RWPE1 (cell line): ENCODE results near the gene BRD3.

ENCODE experiments used
- CTCF ChIA-PET: fragments of 350-600 bp; sonication (Branson Sonifier 250); formaldehyde crosslinking; extraction: SDS; loops from one replicate; lab custom pipeline; 2021; lab: Yijun Ruan, JAX
- POLR2A ChIA-PET: fragments of 400-600 bp; formaldehyde crosslinking; extraction: SDS; loops from one replicate; lab custom pipeline; 2020; ENCODE audit warnings: antibody characterized with exemption; ENCODE audit not compliant: low non-redundant PET; lab: Yijun Ruan, JAX
- DNase-seq: peaks from one replicate; pipeline ENCODE4 v3.0.0; 2012; ENCODE audit warnings: low spot score
- H3K27ac ChIP-seq: fragments of 450-650 bp; 2 replicates; pipeline ENCODE4 v1.5.1; 2017
- TF ChIP-seq, protein P1 (sequence below): fragments of 450-650 bp; conservative IDR thresholded peaks from 2 replicates; pipeline ENCODE4 v1.5.1; 2017; ENCODE audit warnings: low read depth, mild to moderate bottlenecking

Gene BRD3

DNA sequence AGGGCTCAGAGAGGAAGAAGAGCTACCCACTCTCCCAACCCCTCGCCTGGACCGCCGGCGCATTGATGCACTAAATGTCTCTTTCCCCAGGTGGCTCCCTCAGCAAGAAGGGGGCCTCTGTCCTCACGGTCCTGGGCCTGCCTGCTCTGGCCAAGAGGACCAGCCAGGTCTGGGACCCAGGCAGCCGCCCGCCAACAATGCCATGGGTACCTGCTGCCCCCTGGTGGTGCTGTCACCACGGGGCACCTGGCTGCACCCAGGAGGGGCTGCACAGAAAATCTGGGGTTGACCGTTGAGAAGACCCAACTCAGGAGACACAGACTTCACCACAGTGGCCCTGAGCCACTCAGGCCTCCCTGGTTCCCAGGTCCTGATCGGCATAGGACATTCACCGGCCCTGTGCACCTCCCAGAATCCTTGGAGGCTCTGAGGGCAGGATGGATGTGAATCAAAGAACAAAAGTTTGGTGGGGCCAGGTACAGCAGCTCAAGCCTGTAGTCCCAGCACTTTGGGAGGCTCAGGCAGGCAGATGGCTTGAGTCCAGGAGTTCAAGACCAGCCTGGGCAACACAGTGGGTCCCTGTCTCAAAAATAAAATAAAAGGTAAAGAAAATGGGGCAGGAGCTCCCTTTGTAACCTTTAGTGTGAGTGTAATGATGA, 73.3 kb downstream of the BRD3 start:
- peak overlapping the region; percentile 99 for H3K27ac ChIP-seq
- CTCF ChIA-PET = interaction anchor here (0.5 to 3.7 kb wide), 42 partner anchors 10 to 1453 kb away, joined by 3 to 102 read pairs (median 4); no protein-coding TSS in a partner anchor
- POLR2A ChIA-PET = interaction anchor here (1.6 kb wide), 1 partner anchor 212 kb away, joined by 4 read pairs; no protein-coding TSS in a partner anchor

DNA sequence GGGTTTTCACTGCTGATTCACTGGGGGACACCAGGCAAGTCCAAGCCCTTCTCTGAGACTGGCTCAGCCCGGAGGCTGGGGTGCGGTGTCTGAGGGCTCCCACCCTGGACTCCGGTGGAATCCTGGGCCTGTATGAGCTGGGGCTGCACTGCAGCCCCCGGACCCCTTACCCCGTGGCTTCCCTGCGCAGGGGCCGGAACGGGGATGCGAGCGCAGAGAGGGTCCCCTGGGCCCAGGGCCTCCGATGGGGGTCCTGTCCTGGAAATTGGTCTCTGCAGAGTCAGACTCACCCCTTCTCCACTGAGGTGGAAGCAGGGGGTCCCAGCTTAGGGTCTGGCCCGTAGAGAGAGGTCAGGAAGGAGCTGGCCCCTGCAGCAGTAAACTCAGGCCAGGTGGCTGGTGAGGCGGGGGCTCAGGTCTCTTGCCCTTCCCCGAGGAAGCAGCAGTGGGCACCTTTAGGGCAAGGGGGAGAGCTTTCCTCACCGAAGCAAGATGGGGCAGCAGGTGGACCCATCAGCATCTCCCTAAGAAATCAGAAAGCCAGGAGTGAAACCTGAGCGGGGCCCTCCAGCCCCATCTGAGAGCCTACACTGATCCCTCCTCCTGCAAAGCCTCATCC, 74.1 kb downstream of the BRD3 start:
- TF ChIP-seq, protein P1, sequence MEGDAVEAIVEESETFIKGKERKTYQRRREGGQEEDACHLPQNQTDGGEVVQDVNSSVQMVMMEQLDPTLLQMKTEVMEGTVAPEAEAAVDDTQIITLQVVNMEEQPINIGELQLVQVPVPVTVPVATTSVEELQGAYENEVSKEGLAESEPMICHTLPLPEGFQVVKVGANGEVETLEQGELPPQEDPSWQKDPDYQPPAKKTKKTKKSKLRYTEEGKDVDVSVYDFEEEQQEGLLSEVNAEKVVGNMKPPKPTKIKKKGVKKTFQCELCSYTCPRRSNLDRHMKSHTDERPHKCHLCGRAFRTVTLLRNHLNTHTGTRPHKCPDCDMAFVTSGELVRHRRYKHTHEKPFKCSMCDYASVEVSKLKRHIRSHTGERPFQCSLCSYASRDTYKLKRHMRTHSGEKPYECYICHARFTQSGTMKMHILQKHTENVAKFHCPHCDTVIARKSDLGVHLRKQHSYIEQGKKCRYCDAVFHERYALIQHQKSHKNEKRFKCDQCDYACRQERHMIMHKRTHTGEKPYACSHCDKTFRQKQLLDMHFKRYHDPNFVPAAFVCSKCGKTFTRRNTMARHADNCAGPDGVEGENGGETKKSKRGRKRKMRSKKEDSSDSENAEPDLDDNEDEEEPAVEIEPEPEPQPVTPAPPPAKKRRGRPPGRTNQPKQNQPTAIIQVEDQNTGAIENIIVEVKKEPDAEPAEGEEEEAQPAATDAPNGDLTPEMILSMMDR = no peak
- H3K27ac ChIP-seq = peak overlapping the region; percentile 99
- DNase-seq = no peak
- ChIA-PET CTCF (interaction anchor here (0.5 to 3.7 kb wide), 41 partner anchors 11 to 1070 kb away, joined by 3 to 102 read pairs (median 5); no protein-coding TSS in a partner anchor), POLR2A (interaction anchor here (0.5 to 1.6 kb wide), 7 partner anchors 100 to 211 kb away, joined by 3 to 8 read pairs (median 3); no protein-coding TSS in a partner anchor)

More for the DNA sequence above, 73.3 kb downstream of the BRD3 start:
- DNase-seq = peak; percentile 88
- TF ChIP-seq, protein P1 = peak; percentile 100

DNA sequence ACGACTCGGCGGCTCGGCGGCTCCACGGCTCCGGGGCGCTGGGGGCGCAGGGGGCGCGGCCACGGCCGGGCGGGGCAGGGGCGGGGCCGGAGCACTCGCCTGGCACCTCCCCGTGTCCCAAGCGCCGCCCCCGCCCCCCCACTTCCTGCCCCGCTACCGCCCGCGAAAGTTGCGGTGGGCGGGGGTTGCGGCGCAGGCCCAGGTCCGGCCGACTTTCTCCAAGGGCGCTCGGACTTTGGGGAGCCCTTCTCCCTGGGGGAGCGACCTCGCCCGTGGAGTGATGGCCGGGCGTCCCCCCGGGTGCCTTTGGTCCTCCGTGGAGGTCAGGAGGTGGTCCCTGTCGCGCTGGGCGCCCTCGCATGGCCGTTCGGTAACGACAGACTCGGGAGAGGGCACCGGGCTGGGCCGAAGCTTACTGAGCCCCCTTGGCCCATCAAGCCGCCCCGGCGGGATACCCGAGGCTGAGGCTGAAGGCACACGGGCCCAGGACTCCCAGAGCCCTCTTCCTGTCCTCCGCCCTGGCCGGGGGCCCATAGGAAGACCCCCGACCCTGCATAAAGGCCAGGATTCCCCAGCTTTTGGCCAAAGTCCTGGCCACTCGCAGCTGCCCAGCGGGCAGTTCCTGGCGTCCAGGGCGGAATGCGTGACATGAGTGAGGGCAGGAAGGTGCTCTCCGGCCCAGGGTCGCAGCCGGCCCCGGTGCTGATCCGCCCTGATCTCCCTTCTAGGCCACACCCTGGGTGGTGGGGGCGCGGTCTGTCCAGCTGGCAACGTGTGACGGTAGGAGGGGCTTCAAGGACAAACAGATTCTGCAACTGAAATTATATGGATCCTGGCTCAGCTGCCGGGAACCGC, 74.8 kb downstream of the BRD3 start:
- DNase-seq = peak; percentile 93
- ChIA-PET CTCF (interaction anchor here (0.5 to 3.7 kb wide), 29 partner anchors 34 to 1069 kb away, joined by 3 to 102 read pairs (median 4); no protein-coding TSS in a partner anchor), POLR2A (interaction anchor here (0.5 to 1.4 kb wide), 6 partner anchors 99 to 209 kb away, joined by 3 to 8 read pairs (median 3); no protein-coding TSS in a partner anchor)
- peak overlapping the region; percentile 99 for H3K27ac ChIP-seq
- TF ChIP-seq, protein P1 = peak; percentile 71

DNA sequence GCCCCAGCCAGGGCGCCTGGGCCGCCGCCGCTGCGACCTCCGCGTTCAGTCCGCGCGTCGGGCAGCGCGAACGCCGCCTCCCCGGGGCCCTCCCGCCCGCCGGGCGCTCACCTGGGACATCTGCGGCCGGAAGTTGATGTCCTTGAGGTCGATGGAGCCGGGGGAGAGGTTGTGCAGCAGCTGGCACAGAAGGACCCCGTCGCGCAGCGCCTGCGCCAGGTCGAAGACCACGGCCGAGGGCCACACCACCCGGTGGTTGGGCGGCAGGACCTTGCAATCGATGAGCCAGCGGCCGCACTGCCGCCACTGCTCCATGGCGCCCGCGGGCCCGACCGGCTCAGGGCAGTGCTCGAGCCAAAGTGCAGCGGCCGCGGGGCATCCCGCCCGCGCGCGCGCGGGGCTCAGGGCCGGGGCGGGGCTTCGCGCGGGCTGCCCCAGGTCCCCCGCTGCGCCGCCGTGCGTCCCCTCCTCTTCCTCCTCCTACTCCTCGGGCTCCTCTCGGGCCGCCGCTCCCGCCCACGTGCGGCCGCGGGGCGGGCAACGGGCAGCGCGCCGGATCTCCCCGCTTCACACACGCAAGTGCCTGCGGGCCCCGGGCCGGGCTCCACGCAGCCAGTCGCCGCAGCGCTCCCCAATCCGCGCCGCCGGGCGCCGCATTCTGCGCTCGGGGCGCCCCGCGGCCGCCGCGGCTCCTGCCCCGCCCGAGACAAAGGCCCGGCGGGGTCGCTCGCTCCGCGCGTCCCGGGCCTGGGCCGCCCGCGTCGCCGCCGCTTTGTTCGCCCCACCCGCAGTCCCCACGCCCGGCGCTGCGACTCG, 75.7 kb downstream of the BRD3 start, which contains the start of gene VAV2:
Gene VAV2 (minus strand): TSS at position 361 of the 816 bp plus-strand sequence. CDS start 46 bp downstream, at position 315.
- TF ChIP-seq, protein P1 = no peak
- peak within 1 kb of the TSS; percentile 99 for H3K27ac ChIP-seq
- ChIA-PET CTCF (interaction anchor here (0.7 to 3.7 kb wide), 3 partner anchors 108 to 264 kb away, joined by 3 to 102 read pairs (median 3); no protein-coding TSS in a partner anchor), POLR2A (interaction anchor here (1.0 to 1.8 kb wide), 2 partner anchors 47 to 118 kb away, joined by 4 to 6 read pairs; no protein-coding TSS in a partner anchor)
- peak; percentile 57 for DNase-seq

DNA sequence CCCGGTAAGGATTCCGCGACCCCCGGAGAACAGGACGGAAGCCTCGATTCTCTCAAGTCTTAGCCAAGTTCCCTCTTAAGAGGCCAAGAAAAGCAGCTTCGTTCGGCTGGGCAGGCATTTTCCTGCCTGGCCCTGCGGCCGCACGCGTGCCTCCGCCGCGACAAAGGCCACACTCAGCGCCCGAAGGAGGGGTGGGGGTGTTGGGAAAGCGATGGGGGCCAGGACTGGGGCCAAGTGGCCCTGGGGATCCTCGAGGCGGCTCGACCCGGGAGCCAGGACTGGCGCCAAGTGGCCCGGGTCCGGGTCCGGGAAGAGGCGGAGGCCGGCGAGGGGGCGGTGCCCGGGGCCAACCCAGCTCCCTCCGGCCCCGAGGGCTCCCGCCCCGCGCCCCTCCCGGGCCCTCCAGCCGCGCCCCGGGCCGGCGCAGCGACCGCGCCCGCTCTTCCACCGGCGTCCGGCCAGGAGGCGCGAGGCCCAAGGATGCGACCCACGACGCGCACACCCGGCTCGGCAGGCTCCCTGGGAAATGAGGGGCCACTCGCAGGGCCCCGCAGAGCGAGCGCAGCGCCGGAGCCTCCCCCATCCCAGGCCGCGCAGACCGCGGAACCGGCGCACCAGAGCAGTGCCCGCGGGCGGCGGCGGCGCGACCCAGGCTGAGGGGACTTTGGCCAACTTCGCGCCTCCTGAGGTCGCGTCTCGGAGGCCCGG, 76.5 kb downstream of the BRD3 start:
- peak overlapping the region; percentile 99 for H3K27ac ChIP-seq
- ChIA-PET POLR2A (interaction anchor here (1.0 to 1.8 kb wide), 2 partner anchors 47 to 117 kb away, joined by 4 to 6 read pairs; no protein-coding TSS in a partner anchor), CTCF (interaction anchor here (0.7 to 1.8 kb wide), 4 partner anchors 110 to 249 kb away, joined by 3 to 8 read pairs (median 4); no protein-coding TSS in a partner anchor)
- DNase-seq = peak; percentile 30
- TF ChIP-seq, protein P1 = no peak
